ENCODE data around the gene CNTROB. TPM values are rescaled to one million over a fixed set of nuclear protein-coding genes. Genes with fewer than 3 reads are reported as not detected.

Gene CNTROB
- total and polyA plus RNA-seq, 10 of the 15 experiments (the other 5 are each of a cell fraction or from before 2014, with no cell fraction given): 2.0 to 36.2 (median 28.2) TPM

DNA sequence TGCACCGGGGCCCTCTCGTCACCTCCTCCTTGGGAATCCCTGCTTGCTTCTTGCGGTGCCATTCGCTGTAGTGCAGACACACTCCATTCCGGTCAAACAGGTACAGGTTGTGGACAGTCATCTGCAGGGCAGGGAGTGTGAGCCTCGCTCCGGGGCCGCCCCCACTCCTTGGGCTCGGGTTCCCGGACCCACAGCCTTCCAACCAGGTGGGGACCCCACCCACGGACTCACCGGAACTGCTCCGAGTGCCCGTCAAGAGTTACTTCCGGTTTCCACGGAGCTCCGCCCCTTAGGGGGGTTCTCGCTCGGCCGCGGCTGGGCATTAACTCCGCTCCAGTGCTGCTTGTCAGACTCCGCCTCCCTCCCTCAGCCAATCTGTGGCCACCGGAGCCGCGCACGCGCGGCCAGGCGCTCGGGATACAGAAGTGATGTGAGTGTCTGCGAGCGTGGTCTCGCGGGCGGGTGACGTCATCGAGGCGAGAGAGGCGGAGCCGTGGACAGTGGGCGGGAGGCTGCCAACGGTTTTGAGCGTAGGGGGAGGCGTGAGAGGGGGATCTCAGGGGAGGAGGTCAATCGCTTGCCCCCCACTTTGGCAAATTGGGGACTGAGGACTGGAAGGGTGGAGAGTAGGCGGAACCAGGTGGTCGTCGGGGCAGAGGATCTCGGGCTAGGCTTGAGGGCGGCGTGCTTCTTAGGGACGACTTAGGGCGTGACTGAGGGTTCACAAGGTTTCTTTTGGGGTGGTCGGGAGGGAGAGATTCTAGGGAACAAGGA is at the start of gene CNTROB, which contains the start of gene TRAPPC1 (continued):
- TF ChIP-seq, protein P1, sequence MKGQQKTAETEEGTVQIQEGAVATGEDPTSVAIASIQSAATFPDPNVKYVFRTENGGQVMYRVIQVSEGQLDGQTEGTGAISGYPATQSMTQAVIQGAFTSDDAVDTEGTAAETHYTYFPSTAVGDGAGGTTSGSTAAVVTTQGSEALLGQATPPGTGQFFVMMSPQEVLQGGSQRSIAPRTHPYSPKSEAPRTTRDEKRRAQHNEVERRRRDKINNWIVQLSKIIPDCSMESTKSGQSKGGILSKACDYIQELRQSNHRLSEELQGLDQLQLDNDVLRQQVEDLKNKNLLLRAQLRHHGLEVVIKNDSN (IDR thresholded peaks at IDR 0.05; ENCODE audit: borderline replicate concordance, extremely low read length, insufficient read depth, low read depth, low read length): no peak
- TF ChIP-seq MEF2B (IDR thresholded peaks at IDR 0.05; ENCODE audit: partially characterized antibody, poor library complexity, severe bottlenecking) (peak; percentile 58), SREBF2 (IDR thresholded peaks at IDR 0.05; ENCODE audit: low read length) (peak; percentile 51; the same call in 1 of the 2 replicates), GATAD2B (conservative IDR thresholded peaks at IDR 0.05; ENCODE audit: low read depth) (0 out of 2 replicates have a peak, but pooled peaks have one; percentile 29), MEF2A (IDR thresholded peaks at IDR 0.05; ENCODE audit: insufficient read depth, low read depth, low read length) (no peak), TCF3 (IDR thresholded peaks at IDR 0.05; ENCODE audit: borderline replicate concordance, insufficient read depth, low read depth, low read length) (no peak), SMAD5 (IDR thresholded peaks at IDR 0.05; ENCODE audit: low read depth) (no peak)
- TF ChIP-seq, protein P2, sequence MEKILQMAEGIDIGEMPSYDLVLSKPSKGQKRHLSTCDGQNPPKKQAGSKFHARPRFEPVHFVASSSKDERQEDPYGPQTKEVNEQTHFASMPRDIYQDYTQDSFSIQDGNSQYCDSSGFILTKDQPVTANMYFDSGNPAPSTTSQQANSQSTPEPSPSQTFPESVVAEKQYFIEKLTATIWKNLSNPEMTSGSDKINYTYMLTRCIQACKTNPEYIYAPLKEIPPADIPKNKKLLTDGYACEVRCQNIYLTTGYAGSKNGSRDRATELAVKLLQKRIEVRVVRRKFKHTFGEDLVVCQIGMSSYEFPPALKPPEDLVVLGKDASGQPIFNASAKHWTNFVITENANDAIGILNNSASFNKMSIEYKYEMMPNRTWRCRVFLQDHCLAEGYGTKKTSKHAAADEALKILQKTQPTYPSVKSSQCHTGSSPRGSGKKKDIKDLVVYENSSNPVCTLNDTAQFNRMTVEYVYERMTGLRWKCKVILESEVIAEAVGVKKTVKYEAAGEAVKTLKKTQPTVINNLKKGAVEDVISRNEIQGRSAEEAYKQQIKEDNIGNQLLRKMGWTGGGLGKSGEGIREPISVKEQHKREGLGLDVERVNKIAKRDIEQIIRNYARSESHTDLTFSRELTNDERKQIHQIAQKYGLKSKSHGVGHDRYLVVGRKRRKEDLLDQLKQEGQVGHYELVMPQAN (conservative IDR thresholded peaks at IDR 0.05): peak; percentile 72
- TF ChIP-seq, protein P3, sequence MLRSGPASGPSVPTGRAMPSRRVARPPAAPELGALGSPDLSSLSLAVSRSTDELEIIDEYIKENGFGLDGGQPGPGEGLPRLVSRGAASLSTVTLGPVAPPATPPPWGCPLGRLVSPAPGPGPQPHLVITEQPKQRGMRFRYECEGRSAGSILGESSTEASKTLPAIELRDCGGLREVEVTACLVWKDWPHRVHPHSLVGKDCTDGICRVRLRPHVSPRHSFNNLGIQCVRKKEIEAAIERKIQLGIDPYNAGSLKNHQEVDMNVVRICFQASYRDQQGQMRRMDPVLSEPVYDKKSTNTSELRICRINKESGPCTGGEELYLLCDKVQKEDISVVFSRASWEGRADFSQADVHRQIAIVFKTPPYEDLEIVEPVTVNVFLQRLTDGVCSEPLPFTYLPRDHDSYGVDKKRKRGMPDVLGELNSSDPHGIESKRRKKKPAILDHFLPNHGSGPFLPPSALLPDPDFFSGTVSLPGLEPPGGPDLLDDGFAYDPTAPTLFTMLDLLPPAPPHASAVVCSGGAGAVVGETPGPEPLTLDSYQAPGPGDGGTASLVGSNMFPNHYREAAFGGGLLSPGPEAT (IDR thresholded peaks at IDR 0.05; ENCODE audit: low read depth): peak; percentile 65
- TF ChIP-seq, protein P4, sequence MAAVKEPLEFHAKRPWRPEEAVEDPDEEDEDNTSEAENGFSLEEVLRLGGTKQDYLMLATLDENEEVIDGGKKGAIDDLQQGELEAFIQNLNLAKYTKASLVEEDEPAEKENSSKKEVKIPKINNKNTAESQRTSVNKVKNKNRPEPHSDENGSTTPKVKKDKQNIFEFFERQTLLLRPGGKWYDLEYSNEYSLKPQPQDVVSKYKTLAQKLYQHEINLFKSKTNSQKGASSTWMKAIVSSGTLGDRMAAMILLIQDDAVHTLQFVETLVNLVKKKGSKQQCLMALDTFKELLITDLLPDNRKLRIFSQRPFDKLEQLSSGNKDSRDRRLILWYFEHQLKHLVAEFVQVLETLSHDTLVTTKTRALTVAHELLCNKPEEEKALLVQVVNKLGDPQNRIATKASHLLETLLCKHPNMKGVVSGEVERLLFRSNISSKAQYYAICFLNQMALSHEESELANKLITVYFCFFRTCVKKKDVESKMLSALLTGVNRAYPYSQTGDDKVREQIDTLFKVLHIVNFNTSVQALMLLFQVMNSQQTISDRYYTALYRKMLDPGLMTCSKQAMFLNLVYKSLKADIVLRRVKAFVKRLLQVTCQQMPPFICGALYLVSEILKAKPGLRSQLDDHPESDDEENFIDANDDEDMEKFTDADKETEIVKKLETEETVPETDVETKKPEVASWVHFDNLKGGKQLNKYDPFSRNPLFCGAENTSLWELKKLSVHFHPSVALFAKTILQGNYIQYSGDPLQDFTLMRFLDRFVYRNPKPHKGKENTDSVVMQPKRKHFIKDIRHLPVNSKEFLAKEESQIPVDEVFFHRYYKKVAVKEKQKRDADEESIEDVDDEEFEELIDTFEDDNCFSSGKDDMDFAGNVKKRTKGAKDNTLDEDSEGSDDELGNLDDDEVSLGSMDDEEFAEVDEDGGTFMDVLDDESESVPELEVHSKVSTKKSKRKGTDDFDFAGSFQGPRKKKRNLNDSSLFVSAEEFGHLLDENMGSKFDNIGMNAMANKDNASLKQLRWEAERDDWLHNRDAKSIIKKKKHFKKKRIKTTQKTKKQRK (IDR thresholded peaks at IDR 0.05; ENCODE audit: low read depth, low read length): no peak
- TF ChIP-seq, protein P5, sequence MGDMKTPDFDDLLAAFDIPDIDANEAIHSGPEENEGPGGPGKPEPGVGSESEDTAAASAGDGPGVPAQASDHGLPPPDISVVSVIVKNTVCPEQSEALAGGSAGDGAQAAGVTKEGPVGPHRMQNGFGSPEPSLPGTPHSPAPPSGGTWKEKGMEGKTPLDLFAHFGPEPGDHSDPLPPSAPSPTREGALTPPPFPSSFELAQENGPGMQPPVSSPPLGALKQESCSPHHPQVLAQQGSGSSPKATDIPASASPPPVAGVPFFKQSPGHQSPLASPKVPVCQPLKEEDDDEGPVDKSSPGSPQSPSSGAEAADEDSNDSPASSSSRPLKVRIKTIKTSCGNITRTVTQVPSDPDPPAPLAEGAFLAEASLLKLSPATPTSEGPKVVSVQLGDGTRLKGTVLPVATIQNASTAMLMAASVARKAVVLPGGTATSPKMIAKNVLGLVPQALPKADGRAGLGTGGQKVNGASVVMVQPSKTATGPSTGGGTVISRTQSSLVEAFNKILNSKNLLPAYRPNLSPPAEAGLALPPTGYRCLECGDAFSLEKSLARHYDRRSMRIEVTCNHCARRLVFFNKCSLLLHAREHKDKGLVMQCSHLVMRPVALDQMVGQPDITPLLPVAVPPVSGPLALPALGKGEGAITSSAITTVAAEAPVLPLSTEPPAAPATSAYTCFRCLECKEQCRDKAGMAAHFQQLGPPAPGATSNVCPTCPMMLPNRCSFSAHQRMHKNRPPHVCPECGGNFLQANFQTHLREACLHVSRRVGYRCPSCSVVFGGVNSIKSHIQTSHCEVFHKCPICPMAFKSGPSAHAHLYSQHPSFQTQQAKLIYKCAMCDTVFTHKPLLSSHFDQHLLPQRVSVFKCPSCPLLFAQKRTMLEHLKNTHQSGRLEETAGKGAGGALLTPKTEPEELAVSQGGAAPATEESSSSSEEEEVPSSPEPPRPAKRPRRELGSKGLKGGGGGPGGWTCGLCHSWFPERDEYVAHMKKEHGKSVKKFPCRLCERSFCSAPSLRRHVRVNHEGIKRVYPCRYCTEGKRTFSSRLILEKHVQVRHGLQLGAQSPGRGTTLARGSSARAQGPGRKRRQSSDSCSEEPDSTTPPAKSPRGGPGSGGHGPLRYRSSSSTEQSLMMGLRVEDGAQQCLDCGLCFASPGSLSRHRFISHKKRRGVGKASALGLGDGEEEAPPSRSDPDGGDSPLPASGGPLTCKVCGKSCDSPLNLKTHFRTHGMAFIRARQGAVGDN (IDR thresholded peaks at IDR 0.05): no peak
